HUES48 (cell line): ENCODE results near the gene CCDC69.
A peak's percentile ranks its signal among the peaks of the same experiment; 100 is the strongest.

ENCODE experiments used
- H3K27ac ChIP-seq: one replicate; pipeline ENCODE4 v1.7.0; 2013; ENCODE audit warnings: low read depth, low read length, inconsistent platforms
- H3K27me3 ChIP-seq: 2 replicates; pipeline ENCODE4 v1.6.1; 2013; ENCODE audit warnings: mild to moderate bottlenecking, low read length; ENCODE audit not compliant: control insufficient read depth, insufficient read depth
- H3K36me3 ChIP-seq: 2 replicates; pipeline ENCODE4 v1.6.1; 2013; ENCODE audit warnings: low read length; ENCODE audit not compliant: control insufficient read depth, insufficient read depth
- H3K4me1 ChIP-seq: 2 replicates; pipeline ENCODE4 v1.6.1; 2013; ENCODE audit warnings: mild to moderate bottlenecking, low read length; ENCODE audit not compliant: control insufficient read depth, insufficient read depth
- H3K4me3 ChIP-seq: 2 replicates; pipeline ENCODE4 v1.5.1; 2013; ENCODE audit warnings: mild to moderate bottlenecking, low read depth, low read length
- H3K9ac ChIP-seq: 2 replicates; pipeline ENCODE4 v1.6.1; 2013; ENCODE audit warnings: mild to moderate bottlenecking, low read depth, low read length, moderate library complexity
- H3K9me3 ChIP-seq: 2 replicates; pipeline ENCODE4 v1.6.1; 2013; ENCODE audit warnings: low read length; ENCODE audit not compliant: control insufficient read depth, insufficient read depth

The CCDC69 gene

DNA sequence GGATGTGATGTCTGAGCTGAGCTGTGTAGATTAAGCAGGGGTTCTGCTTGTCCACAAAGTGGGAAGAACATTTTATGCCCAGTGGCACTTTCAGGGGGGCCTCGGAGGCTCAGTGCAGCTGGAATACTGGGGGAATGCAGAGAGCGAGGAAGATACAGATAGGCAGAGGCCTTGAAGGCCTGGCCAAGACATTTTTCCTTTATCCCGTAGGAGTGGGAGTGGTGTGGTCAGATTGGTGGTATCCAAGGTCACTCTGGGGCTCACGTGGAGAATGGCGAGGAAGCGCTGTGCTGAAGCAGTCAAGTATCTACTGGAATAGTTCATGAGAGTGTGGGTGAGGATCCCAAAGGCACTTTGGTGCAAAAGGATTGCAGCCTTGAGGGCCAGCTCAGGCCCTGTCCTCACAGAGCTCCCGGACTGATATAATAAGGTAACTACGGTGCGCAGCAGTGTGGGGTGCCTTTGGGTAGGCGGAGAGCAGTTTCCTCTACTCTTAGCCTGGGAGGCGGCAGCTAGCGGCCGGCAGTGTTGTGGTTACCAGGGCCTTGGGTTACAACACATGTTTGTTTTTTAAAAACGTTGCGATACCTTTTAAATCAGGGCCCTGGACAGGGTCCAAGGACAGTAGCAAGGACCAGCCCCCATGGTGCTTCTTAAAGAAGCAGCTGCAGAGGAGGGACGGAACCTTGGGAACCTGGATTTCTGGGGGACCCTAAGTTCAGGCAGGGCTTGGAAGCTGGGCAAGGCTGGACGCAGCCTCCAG, 10.8 kb upstream of the CCDC69 start:
- Histone ChIP-seq H3K27me3 (no peaks in the 10 kb centered on the region), H3K4me3 (no peak overlapping the region), H3K9ac (no peak overlapping the region), H3K4me1 (peaks cover 6% of the 10 kb centered on the region; the same call in 1 of the 2 replicates), H3K9me3 (no peaks in the 10 kb centered on the region), H3K36me3 (no peaks in the 10 kb centered on the region), H3K27ac (no peak overlapping the region)

DNA sequence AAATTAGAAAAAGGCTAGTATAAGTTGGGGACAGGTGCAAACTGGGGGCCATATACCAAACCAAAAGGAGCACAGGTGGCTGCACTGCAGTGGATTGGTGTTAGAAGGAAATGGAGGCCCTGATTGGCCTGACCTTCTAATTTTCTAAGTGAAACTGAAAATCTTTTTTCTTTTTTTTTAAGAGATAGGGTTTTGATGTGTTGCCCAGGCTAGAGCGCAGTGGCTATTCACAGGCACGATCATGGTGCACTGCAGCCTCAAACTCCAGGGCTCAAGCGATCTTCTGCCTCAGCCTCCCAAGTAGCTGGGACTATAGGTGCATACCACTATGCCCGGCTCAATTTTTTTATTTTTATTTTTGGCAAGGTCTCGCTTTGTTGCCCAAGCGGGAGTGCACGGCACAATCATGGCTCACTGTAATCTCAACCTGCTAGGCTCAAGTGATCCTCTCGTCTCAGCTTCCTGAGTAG, 9.8 kb upstream of the CCDC69 start:
- Histone ChIP-seq H3K9ac (no peak overlapping the region), H3K4me1 (peaks cover 5% of the 10 kb centered on the region; the same call in 1 of the 2 replicates), H3K36me3 (no peaks in the 10 kb centered on the region), H3K27ac (no peak overlapping the region), H3K9me3 (no peaks in the 10 kb centered on the region), H3K27me3 (no peaks in the 10 kb centered on the region), H3K4me3 (no peak overlapping the region)

DNA sequence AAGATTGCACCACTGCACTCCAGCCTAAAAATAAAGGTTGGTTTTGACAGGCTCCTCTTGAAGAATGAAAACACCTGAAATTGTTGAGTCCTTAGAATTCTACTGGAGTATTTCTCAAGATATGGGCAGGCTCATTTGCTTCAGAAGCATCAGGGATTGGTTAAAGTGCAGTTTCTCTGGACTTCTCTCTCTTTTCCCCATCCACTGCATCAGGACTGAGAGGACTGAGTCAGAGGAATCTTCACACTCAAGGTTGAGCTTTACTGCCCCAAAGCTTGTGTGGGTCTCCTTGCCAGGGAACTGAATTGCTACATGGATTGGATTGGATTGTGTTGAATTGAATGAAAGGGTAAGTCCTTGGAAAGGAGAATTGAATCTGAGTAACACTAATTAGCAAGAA, 7.5 kb upstream of the CCDC69 start:
- Histone ChIP-seq H3K27me3 (no peaks in the 10 kb centered on the region), H3K27ac (no peak overlapping the region), H3K4me3 (no peak overlapping the region), H3K9me3 (no peaks in the 10 kb centered on the region), H3K9ac (no peak overlapping the region), H3K36me3 (no peaks in the 10 kb centered on the region), H3K4me1 (no peaks in the 10 kb centered on the region)

DNA sequence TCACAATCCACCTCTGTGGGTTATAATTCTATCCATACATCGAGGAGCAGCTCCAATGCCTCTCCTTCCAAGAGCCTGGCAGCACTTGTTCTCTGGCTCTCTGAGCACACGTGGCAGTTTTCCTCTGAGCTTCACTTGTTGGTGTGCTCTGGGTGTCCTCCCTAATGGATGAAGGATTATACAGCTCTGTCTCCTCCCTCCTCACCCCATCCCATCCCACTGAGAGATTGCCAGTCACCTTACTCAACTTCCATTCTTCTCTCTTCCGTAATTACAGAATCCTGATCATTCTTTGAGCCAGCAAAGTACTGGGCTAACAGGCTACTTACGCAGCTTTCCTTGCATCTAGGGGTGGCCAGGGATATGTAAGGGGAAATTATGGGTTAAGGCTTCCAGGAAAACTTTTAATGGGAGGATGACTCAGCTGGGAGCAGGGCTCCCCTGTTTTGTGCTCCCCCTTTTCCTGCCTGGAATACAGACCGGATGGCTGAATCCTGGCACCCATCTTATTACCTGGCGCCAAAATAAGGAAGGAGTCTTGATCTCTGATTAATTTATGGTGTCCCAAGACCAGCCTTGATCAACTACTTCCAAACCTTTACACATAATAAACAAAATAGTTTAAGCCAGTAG, 6.3 kb upstream of the CCDC69 start:
- Histone ChIP-seq H3K27ac (no peak overlapping the region), H3K36me3 (no peaks in the 10 kb centered on the region), H3K4me3 (no peak overlapping the region), H3K9ac (no peak overlapping the region), H3K9me3 (no peaks in the 10 kb centered on the region), H3K4me1 (peaks cover 7% of the 10 kb centered on the region), H3K27me3 (no peaks in the 10 kb centered on the region)

DNA sequence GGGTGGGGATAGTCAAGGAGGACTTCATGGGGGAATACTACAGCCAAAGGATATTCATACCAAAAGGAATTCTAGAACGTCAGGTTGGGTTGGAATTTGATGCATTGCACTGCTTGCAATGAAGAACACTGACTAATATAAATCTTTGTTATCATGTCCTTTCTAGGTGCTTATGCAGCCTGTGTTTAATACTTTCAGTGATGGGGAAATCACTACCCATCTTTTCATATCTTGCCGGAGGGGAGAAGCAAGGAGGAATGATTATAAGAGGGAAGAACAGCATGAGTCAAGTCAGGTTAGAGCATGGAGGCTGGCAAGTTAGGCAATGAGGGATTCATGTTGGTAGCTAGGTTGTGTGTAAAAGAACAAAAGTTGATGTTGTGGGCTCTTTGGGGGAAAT, 5.1 kb upstream of the CCDC69 start:
- Histone ChIP-seq H3K36me3 (no peaks in the 10 kb centered on the region), H3K9me3 (no peaks in the 10 kb centered on the region), H3K27me3 (no peaks in the 10 kb centered on the region), H3K27ac (no peak overlapping the region), H3K4me1 (peaks cover 11% of the 10 kb centered on the region), H3K9ac (no peak overlapping the region), H3K4me3 (no peak overlapping the region)

DNA sequence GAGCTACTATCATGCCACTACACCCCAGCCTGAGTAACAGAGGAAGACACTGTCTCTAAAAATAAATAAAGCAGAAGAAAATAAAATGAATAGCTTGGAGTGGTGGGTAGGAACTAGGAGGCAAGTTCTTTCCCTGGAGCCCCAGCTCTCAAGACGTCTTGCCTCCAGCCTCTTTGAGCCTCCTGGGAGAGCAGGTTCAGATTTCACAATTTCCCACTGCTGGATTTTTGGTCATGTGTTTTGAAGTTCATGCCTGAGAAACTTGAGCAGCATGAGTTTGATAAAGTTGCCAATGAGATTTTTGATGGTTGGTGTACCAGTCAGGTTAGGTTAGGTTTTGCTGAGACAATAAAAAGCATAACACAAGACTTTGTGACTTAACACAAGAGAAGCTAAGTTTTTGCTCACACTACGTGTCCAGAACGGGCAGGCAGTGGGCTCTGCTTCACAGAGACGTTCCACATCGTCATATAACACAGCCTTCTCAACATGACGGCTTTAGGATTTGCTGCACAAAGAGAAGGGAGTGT, 4.1 kb upstream of the CCDC69 start:
- H3K27ac ChIP-seq: no peak overlapping the region
- peaks cover 5% of the 10 kb centered on the region; the same call in 1 of the 2 replicates for H3K27me3 ChIP-seq
- H3K4me3 ChIP-seq: no peak overlapping the region
- no peak overlapping the region for H3K9ac ChIP-seq
- no peaks in the 10 kb centered on the region for H3K36me3 ChIP-seq
- H3K9me3 ChIP-seq: no peaks in the 10 kb centered on the region
- peaks cover 13% of the 10 kb centered on the region for H3K4me1 ChIP-seq

DNA sequence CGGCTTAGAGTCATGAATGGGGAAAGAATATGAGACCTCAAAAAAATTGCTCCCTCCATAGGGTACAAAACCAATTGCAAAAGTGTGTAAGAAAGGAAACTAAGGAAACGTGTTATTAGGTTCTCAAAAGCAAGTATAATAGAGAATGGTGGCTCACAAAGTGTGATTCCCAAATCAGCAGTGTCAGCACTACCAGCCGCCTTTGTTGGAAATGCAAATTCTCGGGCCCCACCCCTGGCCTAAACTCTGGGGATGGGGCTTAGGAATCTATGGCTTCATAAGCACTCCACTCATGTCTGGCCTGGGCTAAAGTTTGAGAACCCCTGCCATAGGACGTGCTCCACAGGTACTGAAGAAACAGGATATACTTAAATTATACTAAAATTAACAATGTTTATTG, 1.6 kb upstream of the CCDC69 start:
- Histone ChIP-seq H3K27me3 (peaks cover 14% of the 10 kb centered on the region; the same call in 1 of the 2 replicates), H3K9me3 (no peaks in the 10 kb centered on the region), H3K4me1 (peaks cover 16% of the 10 kb centered on the region), H3K27ac (no peak overlapping the region), H3K9ac (no peak overlapping the region), H3K36me3 (no peaks in the 10 kb centered on the region), H3K4me3 (0 out of 2 replicates have a peak overlapping the region, but pooled peaks have one; percentile 17)

DNA sequence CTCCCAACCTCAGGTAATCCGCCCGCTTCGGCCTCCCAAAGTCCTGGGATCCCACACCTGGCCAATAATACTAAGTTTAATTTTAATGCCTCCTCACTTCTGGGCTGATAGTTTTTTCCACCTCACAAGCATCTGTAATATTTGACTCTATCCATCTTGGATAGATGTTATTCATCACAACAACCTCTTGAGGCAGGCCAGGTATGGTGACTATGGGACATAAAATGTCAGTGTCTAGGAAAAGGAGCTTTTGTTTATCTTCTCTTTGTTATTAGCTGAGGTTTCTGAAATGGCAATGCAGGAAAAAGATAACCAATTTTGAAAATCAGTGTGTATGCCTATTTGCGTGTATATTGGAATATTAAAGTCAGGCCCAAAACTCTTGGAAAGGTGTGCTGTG, 1.2 kb upstream of the CCDC69 start:
- no peak overlapping the region for H3K27ac ChIP-seq
- peaks cover 16% of the 10 kb centered on the region for H3K4me1 ChIP-seq
- H3K36me3 ChIP-seq: no peaks in the 10 kb centered on the region
- H3K9me3 ChIP-seq: no peaks in the 10 kb centered on the region
- no peak overlapping the region for H3K4me3 ChIP-seq
- no peak overlapping the region for H3K9ac ChIP-seq
- peaks cover 14% of the 10 kb centered on the region; the same call in 1 of the 2 replicates for H3K27me3 ChIP-seq

DNA sequence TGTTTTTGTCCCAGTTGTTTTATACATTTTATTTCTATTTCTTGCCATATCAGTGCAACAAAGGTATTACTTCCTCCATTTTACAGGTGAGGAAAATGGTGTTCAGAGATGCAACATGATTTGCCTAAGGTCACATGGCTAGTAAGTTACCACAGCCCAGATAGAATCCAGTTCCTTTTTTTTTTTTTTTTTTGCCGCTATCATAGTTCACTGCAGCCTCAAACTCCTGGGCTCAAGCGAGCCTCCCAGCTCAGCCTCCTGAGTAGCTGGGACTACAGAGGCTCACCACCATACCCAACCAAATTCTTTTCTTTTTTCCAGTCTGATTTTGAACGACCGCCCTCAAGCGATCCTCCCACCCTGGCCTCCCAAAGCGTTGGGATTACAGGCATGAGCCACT, 480 bp upstream of the CCDC69 start:
- H3K27ac ChIP-seq: no peak overlapping the region

DNA sequence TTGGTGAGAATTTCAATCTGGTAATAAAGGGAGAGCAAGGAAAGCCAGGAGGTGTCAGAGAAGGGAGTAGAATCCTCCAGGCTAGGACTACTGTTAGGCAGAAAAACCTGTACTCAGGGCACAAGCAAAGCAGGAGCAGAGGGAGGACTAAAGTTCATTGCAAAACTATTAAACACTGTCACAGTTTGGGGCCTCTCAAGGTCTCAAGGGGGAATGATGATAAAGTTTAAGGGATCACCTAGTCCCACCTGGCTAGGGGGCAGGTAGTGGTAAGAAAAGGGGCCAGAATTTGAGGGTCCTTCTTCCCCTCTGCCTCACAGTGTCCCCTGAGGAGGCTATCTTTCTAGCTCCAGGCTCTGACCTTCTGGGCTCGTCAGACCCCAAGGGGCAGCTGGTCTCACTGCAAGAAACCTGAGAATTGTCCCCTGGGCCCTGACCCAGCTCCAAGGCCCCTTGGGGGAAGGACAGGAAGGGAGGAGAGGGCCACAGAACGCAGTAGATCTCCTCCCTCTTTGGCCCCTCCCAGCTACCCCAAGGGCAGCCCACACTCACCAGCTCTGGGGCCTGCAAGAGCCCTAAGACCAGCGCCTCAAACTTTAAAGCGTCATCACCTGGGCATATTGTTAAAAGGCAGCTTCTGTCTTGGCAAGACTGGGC, 974 bp downstream of the CCDC69 start:
- H3K36me3 ChIP-seq: no peaks in the 10 kb centered on the region
- H3K4me1 ChIP-seq: peaks cover 16% of the 10 kb centered on the region
- no peaks in the 10 kb centered on the region for H3K9me3 ChIP-seq
- H3K4me3 ChIP-seq: peak overlapping the region; percentile 78
- H3K9ac ChIP-seq: no peak overlapping the region
- H3K27ac ChIP-seq: no peak overlapping the region
- H3K27me3 ChIP-seq: peaks cover 14% of the 10 kb centered on the region; the same call in 1 of the 2 replicates

More for the DNA sequence above, 480 bp upstream of the CCDC69 start:
- H3K27me3 ChIP-seq: peaks cover 14% of the 10 kb centered on the region; the same call in 1 of the 2 replicates
- H3K36me3 ChIP-seq: no peaks in the 10 kb centered on the region
- no peak overlapping the region for H3K9ac ChIP-seq
- H3K4me1 ChIP-seq: peaks cover 16% of the 10 kb centered on the region
- 0 out of 2 replicates have a peak overlapping the region, but pooled peaks have one; percentile 78 for H3K4me3 ChIP-seq
- H3K9me3 ChIP-seq: no peaks in the 10 kb centered on the region
